ENCODE data around the gene UPB1. TPM values are rescaled to one million over a fixed set of nuclear protein-coding genes. Genes with fewer than 3 reads are reported as not detected.

The UPB1 gene
- total RNA-seq, 4 donors from 2014 or later = 0.80 TPM; not detected in 3

GRCh38 chr22:24566899-24567511 is 71.9 kb downstream of the UPB1 start:
- Histone ChIP-seq H3K4me1 (peaks cover 0 to 32% (median 0%) of the 10 kb centered on the region in 4 donors), H3K4me3 (no peak overlapping the region), H3K9me3 (no peaks in the 10 kb centered on the region), H3K36me3 (peaks cover 0 to 59% (median 0%) of the 10 kb centered on the region in 3 donors), H3K27ac (no peak overlapping the region), H3K27me3 (no peaks in the 10 kb centered on the region)
- no peak for TF ChIP-seq CTCF (IDR thresholded peaks at IDR 0.05)
- no peak for TF ChIP-seq POLR2A (IDR thresholded peaks at IDR 0.05)
- DNase-seq = no peak

- Histone ChIP-seq H3K27me3 (no peaks in the 10 kb centered on the region), H3K4me3 (no peak overlapping the region), H3K36me3 (peaks cover 0 to 59% (median 0%) of the 10 kb centered on the region in 3 donors), H3K27ac (no peak overlapping the region), H3K4me1 (peaks cover 0 to 32% (median 0%) of the 10 kb centered on the region in 4 donors), H3K9me3 (no peaks in the 10 kb centered on the region)
- DNase-seq = no peak
- TF ChIP-seq CTCF (IDR thresholded peaks at IDR 0.05) = no peak
- TF ChIP-seq POLR2A (IDR thresholded peaks at IDR 0.05) = no peak
These were observed 72.5 kb downstream of the UPB1 start for GRCh38 chr22:24567668-24568067.

- no peak for DNase-seq
- TF ChIP-seq POLR2A (IDR thresholded peaks at IDR 0.05) (no peak), CTCF (IDR thresholded peaks at IDR 0.05) (no peak)
- Histone ChIP-seq H3K36me3 (peaks cover 0 to 69% (median 0%) of the 10 kb centered on the region in 3 donors), H3K4me1 (peaks cover 0 to 2% (median 0%) of the 10 kb centered on the region in 4 donors), H3K27ac (no peak overlapping the region), H3K9me3 (no peaks in the 10 kb centered on the region), H3K27me3 (no peaks in the 10 kb centered on the region), H3K4me3 (no peak overlapping the region)
These were observed 76.1 kb downstream of the UPB1 start for GRCh38 chr22:24571266-24571665.

GRCh38 chr22:24576778-24577177 is 81.6 kb downstream of the UPB1 start:
- Histone ChIP-seq H3K9me3 (no peaks in the 10 kb centered on the region), H3K4me1 (peaks cover 0 to 22% (median 0%) of the 10 kb centered on the region in 4 donors), H3K4me3 (no peak overlapping the region), H3K36me3 (peaks cover 0 to 31% (median 0%) of the 10 kb centered on the region in 3 donors), H3K27ac (peak overlapping the region in 1 of 4 donors; percentile 55), H3K27me3 (no peaks in the 10 kb centered on the region)
- DNase-seq = no peak
- TF ChIP-seq POLR2A (IDR thresholded peaks at IDR 0.05) = no peak
- TF ChIP-seq CTCF (IDR thresholded peaks at IDR 0.05) = no peak

Other genes with a start within 250 kb of the UPB1 start
- gene SPECC1L, start 224.5 kb upstream of the UPB1 start, total RNA-seq = 100 to 1,000 TPM in 1 of 4 donors, 10 to 100 TPM in 3; 24.2 to 147 (median 34.4) TPM
- 1 to 10 TPM; 1.3 to 4.3 (median 2.6) TPM for gene ADORA2A, start 67.7 kb upstream of the UPB1 start, total RNA-seq
- 100 to 1,000 TPM; 167 to 585 (median 458) TPM for gene GUCD1, start 59.8 kb downstream of the UPB1 start, total RNA-seq
- 100 to 1,000 TPM in 3 of 4 donors, 10 to 100 TPM in 1; 99.6 to 149 (median 131) TPM for gene SNRPD3, start 60.7 kb downstream of the UPB1 start, total RNA-seq
- gene LRRC75B, start 97.7 kb downstream of the UPB1 start, total RNA-seq = 100 to 1,000 TPM in 2 of 4 donors, 10 to 100 TPM in 2; 18.2 to 127 (median 88.2) TPM
- gene GGT1, start 107.9 kb downstream of the UPB1 start, total RNA-seq = 100 to 1,000 TPM in 3 of 4 donors, 10 to 100 TPM in 1; 63.5 to 370 (median 238) TPM

All from Peyer's patch (tissue), 4 donors.